Thyroid gland (tissue), 4 donors: ENCODE measurements around the gene CAMSAP2.

ENCODE experiments used
- POLR2A ChIP-seq, 2 donors: fragments of 450-650 bp; IDR thresholded peaks; one replicate each; pipeline ENCODE4 v1.6.1; 2017; ENCODE audit warnings: antibody characterized with exemption in 2 of 2, mild to moderate bottlenecking in 2 of 2, moderate library complexity in 1 of 2
- TF ChIP-seq, protein P1 (sequence below), 6 experiments: fragments of 200-600 bp in 3 of 6; fragments of 450-650 bp in 3 of 6; sonication (generic) in 3 of 6; IDR thresholded peaks; one replicate each; pipeline ENCODE4 v1.5.1; 2016 to 2019; ENCODE audit warnings: antibody characterized with exemption in 6 of 6, mild to moderate bottlenecking in 2 of 6, inconsistent platforms in 1 of 6, moderate library complexity in 1 of 6

DNA sequence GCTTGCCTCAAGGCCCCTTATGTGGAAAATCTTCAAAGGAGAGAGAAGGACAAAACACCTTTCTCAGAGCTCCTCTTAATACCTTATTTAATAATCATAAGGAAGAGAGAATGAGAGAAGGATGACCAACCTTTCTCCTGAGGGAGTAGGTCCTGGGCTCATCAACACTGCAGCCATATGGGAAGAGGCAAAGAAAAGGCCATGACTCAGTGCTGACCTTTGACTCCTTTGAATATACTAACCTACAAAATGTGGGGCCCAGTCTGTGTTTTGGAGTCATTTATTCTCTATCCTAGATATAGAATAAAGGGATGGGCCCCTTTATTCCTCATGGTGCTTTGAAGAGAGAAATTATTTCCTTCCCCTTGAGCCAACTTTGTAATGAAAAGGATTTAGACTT lies 38.3 kb downstream of the CAMSAP2 start:
- TF ChIP-seq, protein P1, sequence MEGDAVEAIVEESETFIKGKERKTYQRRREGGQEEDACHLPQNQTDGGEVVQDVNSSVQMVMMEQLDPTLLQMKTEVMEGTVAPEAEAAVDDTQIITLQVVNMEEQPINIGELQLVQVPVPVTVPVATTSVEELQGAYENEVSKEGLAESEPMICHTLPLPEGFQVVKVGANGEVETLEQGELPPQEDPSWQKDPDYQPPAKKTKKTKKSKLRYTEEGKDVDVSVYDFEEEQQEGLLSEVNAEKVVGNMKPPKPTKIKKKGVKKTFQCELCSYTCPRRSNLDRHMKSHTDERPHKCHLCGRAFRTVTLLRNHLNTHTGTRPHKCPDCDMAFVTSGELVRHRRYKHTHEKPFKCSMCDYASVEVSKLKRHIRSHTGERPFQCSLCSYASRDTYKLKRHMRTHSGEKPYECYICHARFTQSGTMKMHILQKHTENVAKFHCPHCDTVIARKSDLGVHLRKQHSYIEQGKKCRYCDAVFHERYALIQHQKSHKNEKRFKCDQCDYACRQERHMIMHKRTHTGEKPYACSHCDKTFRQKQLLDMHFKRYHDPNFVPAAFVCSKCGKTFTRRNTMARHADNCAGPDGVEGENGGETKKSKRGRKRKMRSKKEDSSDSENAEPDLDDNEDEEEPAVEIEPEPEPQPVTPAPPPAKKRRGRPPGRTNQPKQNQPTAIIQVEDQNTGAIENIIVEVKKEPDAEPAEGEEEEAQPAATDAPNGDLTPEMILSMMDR (IDR thresholded peaks at IDR 0.05), result no peak
- TF ChIP-seq POLR2A (IDR thresholded peaks at IDR 0.05), result no peak
